HG03378 (cell line): ENCODE measurements around the gene RGMA.

ENCODE experiments used
- ATAC-seq: cut with Tn5 transposase; IDR thresholded peaks from one replicate; pipeline ENCODE4 v1.9.1; 2021; ENCODE audit warnings: mild to moderate bottlenecking, moderate library complexity; ENCODE audit not compliant: unreplicated experiment

RGMA gene, protein sequence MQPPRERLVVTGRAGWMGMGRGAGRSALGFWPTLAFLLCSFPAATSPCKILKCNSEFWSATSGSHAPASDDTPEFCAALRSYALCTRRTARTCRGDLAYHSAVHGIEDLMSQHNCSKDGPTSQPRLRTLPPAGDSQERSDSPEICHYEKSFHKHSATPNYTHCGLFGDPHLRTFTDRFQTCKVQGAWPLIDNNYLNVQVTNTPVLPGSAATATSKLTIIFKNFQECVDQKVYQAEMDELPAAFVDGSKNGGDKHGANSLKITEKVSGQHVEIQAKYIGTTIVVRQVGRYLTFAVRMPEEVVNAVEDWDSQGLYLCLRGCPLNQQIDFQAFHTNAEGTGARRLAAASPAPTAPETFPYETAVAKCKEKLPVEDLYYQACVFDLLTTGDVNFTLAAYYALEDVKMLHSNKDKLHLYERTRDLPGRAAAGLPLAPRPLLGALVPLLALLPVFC

DNA sequence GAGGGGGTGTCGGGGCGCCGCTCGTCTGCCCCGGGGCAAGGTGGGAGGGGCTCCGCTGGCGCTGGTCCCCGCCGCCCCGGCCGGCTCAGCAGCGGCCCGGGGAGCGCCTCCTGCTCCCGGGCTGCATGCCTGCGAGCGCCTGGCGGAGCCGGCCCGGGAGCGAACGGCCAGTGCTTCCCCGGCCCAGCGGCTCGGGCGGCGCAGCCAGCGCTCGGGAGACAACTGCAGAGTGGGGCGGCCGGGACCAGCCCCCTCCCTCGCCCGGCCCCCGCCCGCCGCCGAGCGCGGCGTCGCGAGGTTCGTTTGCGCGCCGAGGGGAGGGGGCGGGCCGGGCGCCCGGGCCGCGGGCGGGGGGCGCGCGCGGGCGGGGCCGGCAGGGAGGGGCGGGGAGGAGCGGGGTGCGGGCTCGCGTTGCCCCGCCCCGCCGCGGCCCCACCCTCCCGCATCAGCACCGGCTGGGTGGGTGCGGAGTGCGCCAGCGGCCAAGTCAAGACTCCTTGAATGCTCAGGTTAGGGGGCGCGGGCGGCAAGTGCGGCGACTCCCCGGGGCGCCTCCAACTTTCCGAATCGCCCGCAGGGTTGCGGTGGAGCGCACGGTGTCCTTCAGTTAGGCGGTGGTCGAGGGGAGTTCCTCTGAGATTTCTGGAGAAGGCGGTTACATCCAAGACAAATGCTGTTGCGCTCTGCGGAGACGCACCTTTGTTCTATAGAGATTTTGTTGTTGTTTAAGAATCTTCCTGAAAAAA lies at the start of gene RGMA:
Gene RGMA (minus strand): TSS at position 231 of the 746 bp plus-strand sequence. CDS start 279 bp downstream, outside the sequence.
- no peak for ATAC-seq

DNA sequence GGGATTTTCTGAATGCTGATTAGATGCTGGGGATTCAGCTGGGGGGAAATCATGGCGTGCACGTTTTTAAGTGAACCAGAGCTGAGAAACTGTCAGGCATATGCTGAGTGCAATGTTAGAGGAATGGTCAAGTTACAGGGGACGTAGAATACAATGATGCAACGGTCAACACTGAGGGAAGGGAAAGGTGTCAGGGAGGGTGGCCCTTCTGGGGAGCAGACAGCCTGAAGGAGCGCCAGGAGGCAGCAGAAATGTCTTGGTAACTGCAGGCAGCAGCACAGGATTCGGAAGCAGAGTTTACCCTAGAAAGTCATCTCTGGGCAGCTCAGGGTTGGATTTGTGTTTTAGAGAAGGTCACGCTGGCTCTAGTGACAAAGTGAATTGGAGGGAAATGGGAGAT lies 47.6 kb upstream of the RGMA start:
- no peak for ATAC-seq

DNA sequence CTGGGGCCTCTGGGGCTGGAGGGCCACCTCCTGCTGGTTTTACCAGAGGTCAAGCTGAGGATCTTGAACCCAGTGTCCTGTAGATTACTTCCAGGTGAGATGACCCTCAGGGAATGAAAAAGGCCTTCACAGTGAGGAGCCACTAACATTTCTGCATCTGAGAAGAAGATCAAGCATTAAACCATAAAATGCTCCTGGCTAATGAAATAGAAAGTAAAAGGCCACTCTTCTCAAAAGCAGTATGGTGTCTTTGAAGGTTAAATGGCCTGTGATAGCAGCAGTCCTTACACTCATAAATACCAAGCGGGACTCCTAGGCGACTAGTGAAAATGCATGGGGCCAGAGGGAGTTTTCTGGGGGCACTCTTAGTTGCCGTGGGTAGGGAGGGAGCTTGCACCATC lies 47.0 kb upstream of the RGMA start:
- ATAC-seq = no peak

DNA sequence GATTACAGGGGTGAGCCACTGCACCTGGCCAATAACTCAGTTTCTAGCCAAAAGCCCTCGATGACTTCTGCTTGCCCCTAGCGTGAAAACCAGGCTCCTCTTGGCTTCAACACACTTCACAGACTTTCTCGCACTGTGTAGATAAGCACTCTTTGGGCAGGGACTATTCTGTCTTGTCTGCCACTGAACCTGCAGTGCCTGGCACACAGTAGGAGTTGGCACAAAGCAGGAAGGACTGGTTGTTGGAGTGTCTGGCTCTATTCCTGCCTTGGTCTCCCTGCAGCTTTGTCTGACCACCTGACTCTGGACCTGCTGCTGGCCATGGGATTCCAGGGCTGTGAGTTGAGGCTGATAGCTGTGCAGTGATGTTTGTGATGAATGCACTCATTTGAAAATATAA lies 46.4 kb upstream of the RGMA start:
- ATAC-seq = no peak

DNA sequence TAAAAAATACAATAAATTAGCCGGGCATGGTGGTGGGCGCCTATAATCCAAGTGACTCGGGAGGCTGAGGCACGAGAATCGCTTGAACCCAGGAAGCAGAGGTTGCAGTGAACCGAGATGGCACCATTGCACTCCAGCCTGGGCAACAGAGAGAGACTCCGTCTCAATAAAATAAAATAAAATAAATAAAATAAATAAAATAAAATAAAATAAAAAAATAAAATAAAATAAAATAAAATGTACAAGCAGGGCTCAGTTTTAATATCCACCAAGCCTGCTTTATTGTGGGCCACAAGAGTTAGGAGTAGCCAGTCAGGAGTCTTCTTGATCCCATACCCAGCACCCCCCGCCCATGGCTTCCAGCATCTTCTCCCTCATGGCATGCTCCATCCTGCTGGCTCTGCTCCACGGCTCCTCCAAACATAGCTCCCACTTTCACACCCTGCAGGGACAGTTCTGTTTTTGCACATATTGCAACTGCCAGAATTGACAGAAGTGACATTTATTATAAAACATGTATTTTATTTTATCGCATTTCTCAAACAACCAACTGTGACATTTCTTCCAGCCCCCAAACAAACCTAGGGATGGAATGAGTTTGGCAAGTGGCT lies 42.6 kb upstream of the RGMA start:
- ATAC-seq = no peak

DNA sequence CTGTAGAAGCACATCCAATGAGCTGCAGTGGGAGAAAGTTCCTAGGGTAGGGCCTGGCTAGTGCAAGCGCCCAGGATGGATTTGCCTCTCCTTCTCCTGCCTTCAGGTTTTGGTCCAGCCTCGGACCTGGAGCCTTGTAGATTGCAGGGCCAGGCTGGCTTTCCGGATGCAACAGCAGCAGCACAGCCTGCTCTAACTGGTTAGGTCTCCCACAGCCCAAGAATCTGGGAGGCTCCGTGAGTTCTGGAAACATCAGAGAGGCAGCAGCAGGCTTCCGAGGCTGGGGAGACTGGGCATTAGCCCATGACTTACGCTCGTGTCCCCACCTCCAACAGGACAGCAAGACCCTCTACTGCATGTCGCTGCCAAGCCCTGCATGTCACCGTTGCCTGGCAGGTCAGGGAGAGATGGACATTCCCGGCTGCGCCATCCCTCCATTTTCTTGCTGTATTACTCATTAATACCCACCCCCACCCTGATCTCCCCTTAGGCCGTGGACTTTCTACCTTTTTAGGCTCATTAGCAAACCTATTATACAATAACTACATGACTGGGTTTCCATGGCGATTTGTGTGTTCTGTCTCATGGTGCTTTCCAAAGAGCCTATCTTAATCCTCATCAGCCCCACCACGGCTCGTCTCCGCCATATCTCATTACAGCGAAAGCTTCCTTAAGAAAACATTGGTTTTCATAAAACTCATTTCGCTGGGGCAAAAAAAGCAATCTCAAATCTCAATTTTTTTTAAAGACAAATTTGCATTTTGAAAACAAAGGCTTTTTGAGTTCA lies 40.9 kb upstream of the RGMA start:
- ATAC-seq = no peak

DNA sequence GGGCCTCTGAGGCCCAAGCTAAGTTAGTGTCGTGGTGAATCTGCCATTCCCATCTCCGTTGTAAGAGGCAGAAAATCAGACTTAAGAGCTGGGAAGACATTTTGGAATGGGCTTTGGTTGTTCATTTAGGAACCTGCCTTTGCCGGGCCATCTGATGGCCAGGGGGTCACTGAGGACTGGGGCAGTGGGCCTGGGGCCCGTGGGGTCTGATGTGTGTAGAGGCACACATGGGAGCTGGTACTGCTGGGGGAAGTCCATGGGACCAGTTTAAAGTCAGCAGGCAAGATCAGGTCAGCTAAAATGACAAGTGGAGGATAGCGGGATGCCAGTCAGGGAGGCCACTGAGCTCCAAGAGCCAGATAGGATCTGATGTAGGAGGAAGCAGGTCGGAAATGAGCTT lies 38.3 kb upstream of the RGMA start:
- ATAC-seq = no peak

DNA sequence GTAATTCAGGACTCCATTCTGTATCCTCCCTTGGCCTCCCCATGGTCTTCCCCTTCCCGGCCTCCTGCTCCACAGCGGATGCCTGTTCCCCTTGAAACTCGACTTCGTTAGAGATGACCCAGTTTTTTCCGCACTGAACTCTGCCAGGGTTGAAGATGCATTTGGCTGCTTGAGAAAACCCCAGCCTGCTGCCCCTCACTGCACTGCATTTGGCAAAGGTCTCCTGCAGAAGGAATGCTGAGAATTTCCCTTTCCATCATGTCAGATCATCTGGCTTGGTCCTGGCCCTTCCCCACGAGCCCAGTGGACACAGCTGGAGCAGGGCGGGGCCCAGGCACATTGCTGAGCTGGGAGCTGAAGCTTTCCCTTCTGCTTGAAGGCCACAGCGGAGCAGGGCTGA lies 37.6 kb upstream of the RGMA start:
- ATAC-seq = no peak

DNA sequence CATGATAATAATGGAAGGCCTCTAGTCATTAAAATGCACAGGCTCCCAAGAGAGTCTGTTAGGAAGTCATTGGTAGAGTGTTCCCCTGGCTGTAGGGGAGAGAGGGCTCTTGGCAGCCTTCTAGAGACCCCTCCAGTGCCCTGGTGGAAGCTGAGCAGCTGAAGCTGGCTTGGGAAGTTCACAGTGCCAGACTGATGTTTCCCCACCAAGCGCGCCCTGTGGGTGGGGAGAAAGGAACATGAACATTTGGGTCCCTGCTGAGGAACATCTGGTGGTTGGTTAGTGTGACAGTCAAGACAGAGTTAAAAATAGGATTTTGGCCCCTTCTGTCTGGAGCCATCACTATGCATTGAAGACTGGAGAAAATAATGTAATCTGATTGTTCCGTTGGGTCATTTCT lies 37.1 kb upstream of the RGMA start:
- no peak for ATAC-seq

DNA sequence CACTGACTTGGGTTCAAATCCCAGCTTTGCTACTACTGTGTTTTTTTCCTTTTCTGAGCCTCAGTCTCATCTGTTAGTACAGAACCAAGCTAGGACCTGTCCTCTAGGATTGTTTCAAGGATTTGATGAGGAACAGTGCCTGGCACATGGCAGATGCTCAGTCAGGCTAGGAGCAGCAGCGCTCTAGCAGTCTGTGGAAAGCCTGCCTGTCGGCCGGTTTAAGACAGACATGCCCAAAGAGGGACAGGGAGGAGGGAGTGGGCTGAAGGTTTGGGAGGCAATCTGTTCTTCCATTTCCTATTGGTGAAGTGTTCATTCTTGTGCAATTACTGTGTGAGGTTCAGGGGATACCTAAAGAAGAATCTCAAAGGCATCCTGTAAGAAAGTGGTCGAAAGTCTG lies 35.1 kb upstream of the RGMA start:
- ATAC-seq = no peak

DNA sequence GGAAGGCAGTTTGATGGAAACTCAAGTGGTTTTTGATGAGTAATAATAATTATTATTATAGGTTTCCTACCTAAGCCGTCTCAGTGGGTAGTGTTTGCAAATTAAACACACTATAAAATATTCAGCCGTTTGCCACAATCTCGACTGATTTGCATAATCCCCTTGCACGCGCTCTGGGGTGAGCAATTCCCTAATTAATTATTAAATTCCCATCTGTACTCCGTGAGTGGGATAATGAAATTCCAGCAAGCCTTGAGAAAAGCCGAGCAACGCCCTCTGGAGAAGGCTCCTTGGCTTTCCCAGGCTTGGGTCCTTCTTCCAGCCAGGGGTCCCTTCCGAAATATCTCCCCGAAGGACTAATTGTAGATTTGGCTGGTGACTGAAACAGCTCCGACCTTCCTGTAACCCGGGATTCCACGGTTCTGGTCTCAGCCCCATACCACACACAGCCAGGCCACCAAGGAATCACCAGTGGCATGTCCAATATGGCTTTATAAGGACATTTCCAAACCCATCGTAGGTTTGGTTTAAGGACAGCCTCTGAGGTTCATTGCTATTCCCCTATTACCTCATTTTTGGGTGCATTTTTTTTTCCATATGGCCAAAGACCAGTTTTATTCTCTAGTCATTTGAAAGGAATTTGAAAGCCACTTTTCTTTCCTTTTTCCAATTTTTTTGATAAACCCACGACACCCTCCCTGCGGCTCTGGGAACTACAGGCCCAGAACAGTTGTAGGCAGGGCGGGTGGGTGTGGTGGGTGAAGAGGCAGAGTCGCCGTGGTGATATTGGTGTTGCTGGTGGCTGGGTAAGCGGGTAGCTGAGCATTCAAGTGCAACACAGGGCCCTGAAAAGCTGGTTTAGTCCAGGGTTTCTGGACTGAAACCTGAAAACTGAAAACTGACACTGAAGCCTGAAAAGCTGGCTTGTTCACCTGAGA lies 33.2 kb upstream of the RGMA start:
- ATAC-seq = no peak

DNA sequence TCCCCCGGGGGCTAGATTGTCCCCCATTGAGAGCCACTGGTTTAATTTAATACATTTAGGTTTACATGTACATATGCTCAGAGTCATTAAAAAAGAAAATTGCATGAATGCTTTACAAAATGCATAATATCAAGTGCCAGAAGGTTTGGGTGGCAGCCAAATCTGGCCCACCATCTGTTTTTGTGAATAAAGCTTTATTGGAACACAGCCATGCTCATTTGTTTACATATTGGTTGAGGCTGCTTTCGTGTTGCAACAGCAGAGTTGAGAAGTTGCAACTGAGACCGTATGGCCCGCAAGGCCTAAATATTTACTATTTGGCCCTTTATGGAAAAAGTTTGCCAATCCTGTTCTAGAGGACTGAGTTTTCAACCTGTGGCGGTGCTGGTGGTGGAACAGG lies 32.1 kb upstream of the RGMA start:
- no peak for ATAC-seq

DNA sequence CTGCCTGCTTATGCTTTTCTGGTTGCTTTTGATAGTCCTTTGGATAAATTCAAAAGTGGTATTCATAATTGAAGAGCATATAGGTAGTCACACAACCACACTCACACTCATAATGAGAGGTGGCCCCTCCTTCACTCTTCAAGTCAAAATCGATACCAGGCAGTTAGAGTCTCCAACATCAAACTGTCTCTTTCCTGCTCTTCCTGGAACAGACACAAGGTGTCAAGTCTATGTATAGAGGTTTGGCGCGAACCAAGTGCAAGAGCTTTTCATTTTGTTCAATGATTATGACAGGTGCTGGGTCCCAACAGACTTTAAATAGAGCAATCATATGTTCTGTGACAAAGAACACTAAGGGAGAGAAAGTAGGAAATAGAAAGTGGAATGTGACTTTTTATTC lies 29.9 kb upstream of the RGMA start:
- ATAC-seq = no peak

DNA sequence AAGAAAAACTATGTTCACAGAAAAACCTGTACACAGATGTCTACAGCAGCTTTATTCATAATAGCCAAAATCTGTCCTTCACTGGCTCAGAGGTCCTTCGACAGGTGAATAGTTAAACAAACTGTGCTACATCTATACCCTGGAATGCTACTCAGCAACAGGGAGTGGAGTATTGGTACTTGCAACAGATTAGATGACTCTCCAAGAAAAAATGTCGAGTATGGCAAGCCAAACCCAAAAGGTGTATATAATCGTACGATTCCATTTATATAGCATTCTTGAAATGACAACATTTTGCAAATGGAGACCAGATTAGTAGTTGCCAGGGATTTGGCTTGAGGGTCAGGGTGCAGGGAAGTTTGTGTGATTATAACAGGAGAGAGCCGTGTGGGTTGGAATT lies 22.4 kb upstream of the RGMA start:
- ATAC-seq = no peak

DNA sequence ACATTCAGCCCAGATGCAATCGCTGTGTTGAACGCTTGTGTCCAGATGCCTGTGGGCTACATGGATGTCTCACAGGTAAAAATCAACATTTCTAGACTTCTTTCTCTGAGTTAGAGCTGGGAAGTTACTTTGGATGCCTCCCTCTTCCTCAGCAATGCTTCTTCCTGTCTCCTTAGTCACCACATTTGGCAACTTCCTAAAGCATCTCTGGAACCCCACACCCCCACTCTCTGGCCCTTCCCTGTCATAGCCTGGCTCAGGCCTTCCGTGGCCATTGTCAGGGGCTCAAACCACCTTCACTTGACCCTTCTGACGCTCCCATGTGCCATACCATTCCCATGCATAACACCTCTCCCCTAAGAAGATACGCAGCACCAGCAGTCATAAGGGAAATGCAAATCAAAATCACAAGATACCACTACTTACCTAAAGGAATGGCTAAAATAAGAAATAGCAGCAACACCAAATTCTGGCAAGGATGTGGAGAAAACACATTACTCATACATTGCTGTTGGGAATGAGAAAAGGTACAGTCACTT lies 21.6 kb upstream of the RGMA start:
- no peak for ATAC-seq

DNA sequence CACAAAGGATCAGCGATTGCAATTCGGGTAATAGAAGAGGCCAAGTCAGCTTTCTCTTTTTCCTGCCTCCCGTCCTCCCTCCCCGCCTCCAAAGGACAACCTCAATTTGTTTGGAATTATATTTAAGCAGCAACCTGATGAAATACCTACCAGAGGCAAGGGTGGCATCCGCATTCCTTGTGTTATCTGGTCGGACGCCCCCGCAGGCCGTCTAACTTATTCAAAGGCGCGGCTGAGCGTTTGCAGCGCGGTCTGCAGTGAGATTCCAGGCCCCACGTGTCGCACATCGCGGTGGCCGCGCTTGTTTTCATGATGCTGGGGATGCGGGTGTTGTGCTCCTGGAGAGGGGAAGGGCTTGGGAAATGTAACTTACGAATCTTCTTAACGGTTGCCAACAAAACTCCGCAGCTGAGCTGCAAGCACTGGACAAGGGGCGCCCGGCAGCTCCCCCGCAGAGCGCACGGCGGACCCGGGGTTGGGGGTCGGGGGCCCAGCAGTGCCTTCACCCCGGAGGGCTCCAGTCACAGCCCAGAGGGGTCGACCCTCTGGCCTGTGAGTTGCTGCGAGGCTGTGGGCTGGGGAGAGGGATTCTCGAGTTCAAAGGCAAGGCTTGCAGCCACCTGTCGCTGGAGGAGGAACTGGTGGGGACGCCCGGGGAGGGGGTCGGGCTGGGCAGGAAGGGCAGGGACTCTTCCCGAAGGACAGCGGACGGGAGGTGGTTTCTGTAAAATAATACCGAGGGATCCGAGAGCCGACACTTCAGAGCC lies 20.5 kb upstream of the RGMA start:
- no peak for ATAC-seq

DNA sequence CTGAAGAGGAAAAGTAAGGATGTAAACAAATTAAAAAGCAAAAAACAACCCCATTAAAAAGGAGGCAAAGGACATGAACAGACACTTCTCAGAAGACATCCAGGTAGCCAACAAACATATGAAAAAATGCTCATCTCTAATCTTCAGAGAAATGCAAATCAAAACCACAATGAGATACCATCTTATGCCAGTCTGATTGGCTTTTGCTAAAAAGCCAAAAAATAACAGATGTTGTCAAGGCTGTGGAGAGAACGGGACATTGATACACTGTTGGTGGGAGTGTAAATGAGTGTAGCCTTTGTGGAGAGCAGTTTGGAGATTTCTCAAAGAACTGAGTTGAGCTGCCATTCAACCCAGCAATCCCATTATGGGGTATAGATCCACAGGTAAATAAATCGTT lies 18.6 kb upstream of the RGMA start:
- ATAC-seq = no peak

DNA sequence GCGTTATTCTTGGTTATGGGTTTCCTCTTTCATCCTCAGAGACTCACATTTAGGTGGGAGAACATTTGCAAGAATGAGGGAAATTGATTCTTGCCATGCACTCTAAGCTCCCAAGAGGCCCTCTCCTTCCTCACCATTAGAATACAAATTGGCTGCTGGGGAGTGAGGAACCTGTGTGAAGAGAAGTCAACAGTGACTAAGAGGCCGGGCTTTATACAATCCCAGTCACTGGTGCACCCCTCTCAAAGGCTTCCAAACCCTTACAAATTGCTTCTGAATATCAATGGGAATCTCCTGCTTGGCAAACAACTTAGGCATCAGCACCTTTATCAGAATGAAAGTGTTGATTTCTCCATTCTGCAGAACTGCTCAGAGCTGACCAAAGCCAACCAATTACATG lies 16.5 kb upstream of the RGMA start:
- ATAC-seq = no peak

DNA sequence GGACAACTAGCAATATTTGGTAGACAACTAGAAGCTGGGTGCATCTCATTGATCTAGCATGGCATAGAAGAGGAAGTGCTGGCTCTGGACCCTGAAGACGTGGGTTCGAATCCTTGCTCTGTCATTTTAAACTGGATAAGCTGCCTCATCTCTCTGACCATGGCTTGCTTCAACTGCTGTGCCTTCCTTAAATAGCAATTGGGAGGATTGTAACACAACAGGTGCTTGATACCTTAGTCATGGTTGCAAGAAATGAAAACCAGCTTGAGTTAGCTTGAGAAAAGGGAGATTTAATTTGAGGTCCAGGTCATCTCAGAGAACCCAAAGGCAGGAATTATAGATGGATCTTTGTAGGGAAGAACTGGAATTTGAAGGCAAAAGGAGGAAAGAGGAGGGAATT lies 14.8 kb upstream of the RGMA start:
- ATAC-seq = no peak
